NB4 (cell line): ENCODE data around the gene STK11IP.

Experiments
- DNase-seq: peaks from one replicate; pipeline ENCODE4 v3.0.0; 2010; ENCODE audit warnings: low read depth
- H3K4me3 ChIP-seq: one replicate; pipeline ENCODE4 v1.5.1; 2011; ENCODE audit warnings: mild to moderate bottlenecking, low read depth, low read length, moderate library complexity
- MYC ChIP-seq: IDR thresholded peaks from 2 replicates; pipeline ENCODE4 v1.6.1; 2011; ENCODE audit warnings: low read depth, low read length
- POLR2A ChIP-seq: IDR thresholded peaks from 2 replicates; pipeline ENCODE4 v1.6.1; 2011; ENCODE audit warnings: mild to moderate bottlenecking; ENCODE audit not compliant: insufficient read length; ENCODE audit errors: extremely low read depth
- TF ChIP-seq, protein P1 (sequence below): IDR thresholded peaks from one replicate; pipeline ENCODE4 v1.5.1; 2012; ENCODE audit warnings: low read depth, low read length
- TF ChIP-seq, protein P2 (sequence below): IDR thresholded peaks from 2 replicates; pipeline ENCODE4 v1.6.1; 2011; ENCODE audit warnings: low read depth, low read length

STK11IP gene

DNA sequence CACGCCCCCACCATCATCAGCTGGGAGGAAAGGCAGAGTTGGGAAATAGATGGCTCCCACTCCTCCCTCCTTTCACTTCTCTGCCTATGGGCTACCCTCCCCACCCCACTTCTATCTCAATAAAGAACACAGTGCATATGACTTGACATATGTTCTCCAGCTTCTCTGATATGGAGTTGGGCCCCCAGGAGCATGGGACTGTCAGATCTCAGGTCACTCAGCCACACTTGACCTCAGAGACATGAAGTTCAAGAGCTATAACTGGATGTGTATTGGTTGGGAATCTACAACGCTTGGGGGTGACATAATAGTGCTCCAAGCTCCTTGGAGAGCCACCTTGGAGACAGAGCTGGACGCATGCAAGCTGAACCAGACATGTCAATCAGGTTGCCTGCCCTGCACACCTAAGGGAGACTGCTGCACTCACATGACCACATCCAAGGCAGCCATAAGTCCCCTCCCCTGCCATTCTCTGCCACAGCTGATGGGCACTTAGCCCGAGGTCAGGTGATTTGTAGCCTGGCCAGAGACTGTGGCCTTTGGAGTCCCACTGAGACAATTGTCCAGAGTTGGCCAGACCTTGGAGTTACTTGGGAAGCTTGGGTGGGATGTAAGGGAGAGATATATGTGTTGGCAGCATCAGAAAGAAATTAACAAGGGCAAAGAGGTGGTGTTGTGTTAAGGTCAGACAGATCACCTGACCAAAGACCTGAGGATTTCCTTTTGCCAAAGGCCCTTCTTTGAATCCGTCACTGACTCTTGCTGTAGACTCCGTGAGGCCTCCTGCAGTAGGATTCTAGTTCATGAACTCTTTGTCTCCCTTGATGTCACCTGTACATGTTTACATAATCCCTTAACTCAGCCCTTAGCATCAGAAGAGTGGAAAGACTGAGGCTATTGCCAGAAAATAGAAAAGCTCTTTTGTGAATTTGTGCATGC is 21.8 kb upstream of the STK11IP start:
- TF ChIP-seq, protein P1, sequence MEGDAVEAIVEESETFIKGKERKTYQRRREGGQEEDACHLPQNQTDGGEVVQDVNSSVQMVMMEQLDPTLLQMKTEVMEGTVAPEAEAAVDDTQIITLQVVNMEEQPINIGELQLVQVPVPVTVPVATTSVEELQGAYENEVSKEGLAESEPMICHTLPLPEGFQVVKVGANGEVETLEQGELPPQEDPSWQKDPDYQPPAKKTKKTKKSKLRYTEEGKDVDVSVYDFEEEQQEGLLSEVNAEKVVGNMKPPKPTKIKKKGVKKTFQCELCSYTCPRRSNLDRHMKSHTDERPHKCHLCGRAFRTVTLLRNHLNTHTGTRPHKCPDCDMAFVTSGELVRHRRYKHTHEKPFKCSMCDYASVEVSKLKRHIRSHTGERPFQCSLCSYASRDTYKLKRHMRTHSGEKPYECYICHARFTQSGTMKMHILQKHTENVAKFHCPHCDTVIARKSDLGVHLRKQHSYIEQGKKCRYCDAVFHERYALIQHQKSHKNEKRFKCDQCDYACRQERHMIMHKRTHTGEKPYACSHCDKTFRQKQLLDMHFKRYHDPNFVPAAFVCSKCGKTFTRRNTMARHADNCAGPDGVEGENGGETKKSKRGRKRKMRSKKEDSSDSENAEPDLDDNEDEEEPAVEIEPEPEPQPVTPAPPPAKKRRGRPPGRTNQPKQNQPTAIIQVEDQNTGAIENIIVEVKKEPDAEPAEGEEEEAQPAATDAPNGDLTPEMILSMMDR = no peak
- TF ChIP-seq, protein P2, sequence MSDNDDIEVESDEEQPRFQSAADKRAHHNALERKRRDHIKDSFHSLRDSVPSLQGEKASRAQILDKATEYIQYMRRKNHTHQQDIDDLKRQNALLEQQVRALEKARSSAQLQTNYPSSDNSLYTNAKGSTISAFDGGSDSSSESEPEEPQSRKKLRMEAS = no peak
- no peak for DNase-seq
- no peak overlapping the region for H3K4me3 ChIP-seq

DNA sequence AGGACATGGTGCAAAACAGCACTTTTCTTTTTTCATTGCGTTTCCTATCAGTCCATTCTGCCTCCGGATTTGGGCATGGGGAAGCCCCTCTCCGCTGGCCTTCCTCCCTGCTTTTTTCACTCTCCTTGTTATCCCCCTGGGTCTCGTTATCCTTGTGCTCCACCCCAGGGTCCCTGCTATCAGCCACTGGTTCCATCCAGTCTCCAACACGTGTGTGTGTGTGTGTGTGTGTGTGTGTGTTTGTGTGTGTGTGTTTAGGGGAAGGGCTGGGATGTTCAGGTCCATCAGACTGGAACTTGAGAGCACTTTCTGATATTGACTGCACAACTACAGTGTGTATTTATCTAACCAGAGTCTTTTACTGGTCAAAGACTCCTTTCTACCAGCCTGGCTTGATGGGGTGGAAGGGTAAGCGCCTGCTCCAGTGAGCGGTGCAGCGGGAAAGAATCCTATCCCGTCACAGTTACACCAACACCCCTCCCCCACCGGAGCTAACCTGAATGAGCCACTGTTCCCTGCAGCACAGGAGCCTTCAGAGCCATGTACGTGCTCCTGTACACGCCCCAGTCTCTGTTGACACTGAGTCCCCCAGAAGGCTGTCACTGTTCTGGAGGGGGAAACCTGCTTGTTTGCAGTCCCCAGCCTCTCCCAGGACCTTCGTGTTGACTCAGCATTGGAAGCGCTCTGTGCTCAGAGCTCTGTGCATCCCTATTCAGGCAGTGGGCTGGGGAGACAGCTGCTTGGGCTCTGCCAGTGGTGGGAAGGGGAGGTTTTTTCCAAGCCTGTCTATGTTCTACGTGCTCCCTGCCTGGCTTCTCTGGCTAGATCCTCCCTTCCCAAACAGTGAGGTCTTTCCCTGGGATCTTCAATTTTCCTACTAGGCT is 20.9 kb upstream of the STK11IP start:
- no peak for DNase-seq
- no peak overlapping the region for H3K4me3 ChIP-seq
- TF ChIP-seq, protein P1 = no peak
- no peak for TF ChIP-seq MYC
- TF ChIP-seq, protein P2 = no peak
- TF ChIP-seq POLR2A = no peak

DNA sequence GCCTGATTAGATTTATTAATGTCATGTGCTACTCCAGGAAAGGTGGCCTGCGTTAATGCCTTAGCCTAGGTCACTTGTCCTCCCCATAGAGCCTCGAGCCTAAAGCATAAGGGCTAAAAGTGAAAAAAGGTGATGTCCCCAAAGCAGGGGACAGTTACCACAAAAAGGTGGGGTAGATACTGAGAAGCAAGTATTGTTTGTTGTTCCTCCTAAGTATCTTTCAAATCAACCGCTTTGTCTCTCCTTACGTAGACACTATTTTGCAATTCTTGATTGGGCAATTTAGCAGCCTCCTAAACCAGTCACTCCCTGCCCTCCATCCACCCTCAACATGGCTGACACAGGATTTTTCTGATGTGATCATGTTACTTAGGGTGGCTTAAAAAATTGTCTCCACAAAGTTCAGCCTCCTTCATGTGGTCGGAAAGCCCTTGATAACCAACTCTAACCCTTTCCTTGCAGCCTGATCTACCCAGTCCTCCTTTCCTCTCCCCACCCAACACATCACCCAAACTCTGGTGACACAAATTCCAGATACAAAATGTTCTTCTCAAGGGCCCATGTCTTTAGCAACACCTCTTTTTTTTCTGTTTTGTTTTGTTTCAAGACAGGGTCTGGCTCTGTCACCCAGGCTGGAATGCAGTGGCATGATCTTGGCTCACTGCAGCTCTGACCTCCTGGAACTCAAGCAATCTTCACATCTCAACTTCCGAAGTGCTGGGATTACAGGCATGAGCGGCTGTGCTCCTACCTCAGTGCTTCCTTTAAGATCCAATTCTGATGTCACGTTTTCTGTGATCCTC is 18.6 kb upstream of the STK11IP start:
- TF ChIP-seq, protein P1 = no peak
- TF ChIP-seq, protein P2 = peak; percentile 36
- TF ChIP-seq MYC = 0 out of 2 replicates have a peak, but pooled peaks have one; percentile 36

DNA sequence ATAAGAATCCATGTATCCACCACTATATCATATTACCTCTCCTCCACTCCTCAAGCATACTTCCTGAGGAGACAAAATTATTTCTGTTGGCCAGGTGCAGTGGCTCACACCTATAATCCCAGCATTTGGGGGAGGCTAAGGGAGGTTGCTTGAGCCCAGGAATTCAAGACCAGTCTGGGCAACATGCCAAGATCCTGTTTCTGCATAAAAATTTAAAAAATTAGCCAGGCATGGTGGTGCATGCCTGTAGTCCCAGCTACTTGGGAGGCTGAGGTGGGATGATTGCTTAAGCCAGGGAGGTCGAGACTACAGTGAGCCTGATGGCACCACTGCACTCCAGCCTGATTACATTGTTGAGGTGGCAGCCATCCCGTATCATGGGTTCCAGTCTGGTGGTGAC is 16.3 kb upstream of the STK11IP start:
- no peak overlapping the region for H3K4me3 ChIP-seq
- TF ChIP-seq, protein P1 = no peak
- TF ChIP-seq POLR2A (no peak), MYC (no peak)
- TF ChIP-seq, protein P2 = no peak
- no peak for DNase-seq

More for the DNA sequence above, 18.6 kb upstream of the STK11IP start:
- no peak overlapping the region for H3K4me3 ChIP-seq
- peak; percentile 89 for DNase-seq

DNA sequence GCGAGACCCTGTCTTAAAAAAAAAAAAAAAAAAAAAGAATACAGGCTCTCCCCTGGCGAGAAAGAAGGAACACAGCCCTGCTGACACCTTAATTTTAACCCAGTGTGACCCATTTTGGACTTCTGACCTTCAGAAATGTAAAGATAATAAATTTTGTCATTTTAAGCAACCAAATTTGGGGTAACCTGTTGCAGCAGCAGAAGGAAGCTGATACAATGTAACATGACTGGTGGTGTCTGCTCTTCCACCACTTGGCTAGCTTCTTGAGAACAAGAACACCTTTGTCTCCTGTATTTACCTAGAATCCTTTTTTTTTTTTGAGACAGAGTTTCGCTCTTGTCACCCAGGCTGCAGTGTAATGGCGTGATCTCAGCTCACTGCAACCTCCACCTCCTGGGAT is 6.6 kb upstream of the STK11IP start:
- DNase-seq = no peak
- H3K4me3 ChIP-seq = no peak overlapping the region
- TF ChIP-seq, protein P1 = no peak
- TF ChIP-seq POLR2A (no peak), MYC (no peak)
- TF ChIP-seq, protein P2 = no peak
